Loucy (cell line): ENCODE measurements around the gene RAPGEF2.

Experiments
- H2AFZ ChIP-seq: fragments of 200-600 bp; sonication (generic); 2 replicates; pipeline ENCODE4 v1.6.0; 2016; ENCODE audit warnings: antibody characterized with exemption, mild to moderate bottlenecking, low read length, moderate library complexity
- H3F3A ChIP-seq: fragments of 200-600 bp; 2 replicates; pipeline ENCODE4 v1.6.0; 2016; ENCODE audit warnings: antibody characterized with exemption, low read depth, mild to moderate bottlenecking
- H3K27me3 ChIP-seq: fragments of 200-600 bp; sonication (generic); 2 replicates; pipeline ENCODE4 v1.6.1; 2014; ENCODE audit warnings: low read length, mild to moderate bottlenecking; ENCODE audit not compliant: insufficient read depth, poor library complexity, severe bottlenecking
- H3K36me3 ChIP-seq: fragments of 200-600 bp; sonication (generic); 2 replicates; pipeline ENCODE4 v1.6.1; 2016; ENCODE audit warnings: low read length; ENCODE audit not compliant: insufficient read depth
- H3K4me1 ChIP-seq: fragments of 200-600 bp; sonication (generic); 2 replicates; pipeline ENCODE4 v1.5.1; 2014; ENCODE audit warnings: low read length, mild to moderate bottlenecking; ENCODE audit not compliant: insufficient read depth, poor library complexity, severe bottlenecking
- H3K4me2 ChIP-seq: fragments of 200-600 bp; sonication (generic); 2 replicates; pipeline ENCODE4 v1.6.0; 2014; ENCODE audit warnings: antibody characterized with exemption, low read length, low read depth, mild to moderate bottlenecking; ENCODE audit not compliant: poor library complexity, severe bottlenecking
- H3K4me3 ChIP-seq: fragments of 200-600 bp; sonication (generic); 2 replicates; pipeline ENCODE4 v1.5.1; 2014; ENCODE audit warnings: low read length, mild to moderate bottlenecking, mixed read lengths; ENCODE audit not compliant: poor library complexity, severe bottlenecking
- H3K79me2 ChIP-seq: fragments of 200-600 bp; sonication (generic); 2 replicates; pipeline ENCODE4 v1.6.1; 2014; ENCODE audit warnings: low read length; ENCODE audit not compliant: insufficient read depth
- H3K9ac ChIP-seq: fragments of 200-600 bp; sonication (generic); 2 replicates; pipeline ENCODE4 v1.6.0; 2014; ENCODE audit warnings: mild to moderate bottlenecking, low read depth, low read length, moderate library complexity; ENCODE audit not compliant: poor library complexity, severe bottlenecking
- H3K9me2 ChIP-seq: fragments of 200-600 bp; sonication (generic); replicated peaks from 2 replicates; pipeline ENCODE4 v1.6.1; 2016; ENCODE audit warnings: low read depth, low read length, mixed read lengths
- H3K9me3 ChIP-seq: fragments of 200-600 bp; sonication (generic); 2 replicates; pipeline ENCODE4 v1.6.1; 2014; ENCODE audit warnings: mild to moderate bottlenecking, antibody characterized with exemption, low read length, low read depth; ENCODE audit not compliant: insufficient read depth
- H4K20me1 ChIP-seq: fragments of 200-600 bp; sonication (generic); 2 replicates; pipeline ENCODE4 v1.6.0; 2014; ENCODE audit warnings: antibody characterized with exemption, low read length, mild to moderate bottlenecking; ENCODE audit not compliant: insufficient read depth, poor library complexity, severe bottlenecking
- CTCF ChIP-seq: fragments of 200-600 bp; sonication (generic); conservative IDR thresholded peaks from 2 replicates; pipeline ENCODE4 v1.5.1; 2014; ENCODE audit warnings: mild to moderate bottlenecking, antibody characterized with exemption, low read length
- EZH2phosphoT487 ChIP-seq: fragments of 200-600 bp; IDR thresholded peaks from 2 replicates; pipeline ENCODE4 v1.6.1; 2018; ENCODE audit warnings: antibody characterized with exemption, mild to moderate bottlenecking, moderate library complexity, borderline replicate concordance

Gene RAPGEF2

GRCh38 chr4:159197260-159197884 is 94.5 kb downstream of the RAPGEF2 start:
- H3K27me3 ChIP-seq = no peaks in the 10 kb centered on the region

GRCh38 chr4:159197885-159198269 is 95.0 kb downstream of the RAPGEF2 start:
- Histone ChIP-seq H3K9me2 (no peaks in the 10 kb centered on the region), H3K4me3 (no peak overlapping the region), H3F3A (peaks cover 13% of the 10 kb centered on the region), H3K4me2 (peak overlapping the region; percentile 38), H2AFZ (no peak overlapping the region), H3K27me3 (no peaks in the 10 kb centered on the region), H3K79me2 (peaks cover 53% of the 10 kb centered on the region), H3K9ac (peak overlapping the region; percentile 53), H3K9me3 (no peaks in the 10 kb centered on the region), H3K4me1 (peaks cover 60% of the 10 kb centered on the region), H3K36me3 (no peaks in the 10 kb centered on the region; the same call in none of the 2 replicates), H4K20me1 (no peaks in the 10 kb centered on the region)
- TF ChIP-seq CTCF = no peak

More at GRCh38 chr4:159197260-159197884, 94.5 kb downstream of the RAPGEF2 start:
- Histone ChIP-seq H3K9me3 (no peaks in the 10 kb centered on the region), H3F3A (peaks cover 17% of the 10 kb centered on the region), H3K9me2 (no peaks in the 10 kb centered on the region), H3K4me2 (peak overlapping the region; percentile 38), H3K9ac (peak overlapping the region; percentile 53), H3K4me3 (no peak overlapping the region), H3K4me1 (peaks cover 61% of the 10 kb centered on the region), H2AFZ (no peak overlapping the region), H4K20me1 (no peaks in the 10 kb centered on the region), H3K79me2 (peaks cover 52% of the 10 kb centered on the region), H3K36me3 (no peaks in the 10 kb centered on the region; the same call in none of the 2 replicates)
- TF ChIP-seq CTCF (no peak), EZH2phosphoT487 (no peak)

- H3K9me3 ChIP-seq = no peaks in the 10 kb centered on the region
- H3K27me3 ChIP-seq = no peaks in the 10 kb centered on the region
- H3K9me2 ChIP-seq = no peaks in the 10 kb centered on the region
- peaks cover 70% of the 10 kb centered on the region for H3K79me2 ChIP-seq
- H3K4me2 ChIP-seq = no peak overlapping the region
- TF ChIP-seq CTCF = no peak
- TF ChIP-seq EZH2phosphoT487 = no peak
- H2AFZ ChIP-seq = no peak overlapping the region
- no peaks in the 10 kb centered on the region for H4K20me1 ChIP-seq
- no peak overlapping the region for H3K9ac ChIP-seq
- peaks cover 47% of the 10 kb centered on the region for H3K4me1 ChIP-seq
- no peaks in the 10 kb centered on the region for H3F3A ChIP-seq
- no peaks in the 10 kb centered on the region; the same call in 1 of the 2 replicates for H3K36me3 ChIP-seq
- H3K4me3 ChIP-seq = no peak overlapping the region
These were observed 96.9 kb downstream of the RAPGEF2 start for GRCh38 chr4:159199826-159200225.
